ENCODE results near the gene MDK. TPM values are rescaled to one million over a fixed set of nuclear protein-coding genes. Genes with fewer than 3 reads are reported as not detected.

MDK gene
- total RNA-seq, 1 donor from 2014 or later: 24.7 TPM

GRCh38 chr11:46383404-46383758 is 1.9 kb downstream of the MDK start:
- no peaks in the 10 kb centered on the region for H3K36me3 ChIP-seq
- intact Hi-C loops (cut with DNase I): no loop called here
- H3K27me3 ChIP-seq: peaks cover 28% of the 10 kb centered on the region
- no peak overlapping the region for H3K27ac ChIP-seq
- no peak for ATAC-seq
- H3K4me3 ChIP-seq: no peak overlapping the region
- no peaks in the 10 kb centered on the region for H3K9me3 ChIP-seq
- no peak for DNase-seq
- TF ChIP-seq, protein P1, sequence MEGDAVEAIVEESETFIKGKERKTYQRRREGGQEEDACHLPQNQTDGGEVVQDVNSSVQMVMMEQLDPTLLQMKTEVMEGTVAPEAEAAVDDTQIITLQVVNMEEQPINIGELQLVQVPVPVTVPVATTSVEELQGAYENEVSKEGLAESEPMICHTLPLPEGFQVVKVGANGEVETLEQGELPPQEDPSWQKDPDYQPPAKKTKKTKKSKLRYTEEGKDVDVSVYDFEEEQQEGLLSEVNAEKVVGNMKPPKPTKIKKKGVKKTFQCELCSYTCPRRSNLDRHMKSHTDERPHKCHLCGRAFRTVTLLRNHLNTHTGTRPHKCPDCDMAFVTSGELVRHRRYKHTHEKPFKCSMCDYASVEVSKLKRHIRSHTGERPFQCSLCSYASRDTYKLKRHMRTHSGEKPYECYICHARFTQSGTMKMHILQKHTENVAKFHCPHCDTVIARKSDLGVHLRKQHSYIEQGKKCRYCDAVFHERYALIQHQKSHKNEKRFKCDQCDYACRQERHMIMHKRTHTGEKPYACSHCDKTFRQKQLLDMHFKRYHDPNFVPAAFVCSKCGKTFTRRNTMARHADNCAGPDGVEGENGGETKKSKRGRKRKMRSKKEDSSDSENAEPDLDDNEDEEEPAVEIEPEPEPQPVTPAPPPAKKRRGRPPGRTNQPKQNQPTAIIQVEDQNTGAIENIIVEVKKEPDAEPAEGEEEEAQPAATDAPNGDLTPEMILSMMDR (IDR thresholded peaks at IDR 0.05): no peak
- peaks cover 23% of the 10 kb centered on the region for H3K4me1 ChIP-seq

DNA sequence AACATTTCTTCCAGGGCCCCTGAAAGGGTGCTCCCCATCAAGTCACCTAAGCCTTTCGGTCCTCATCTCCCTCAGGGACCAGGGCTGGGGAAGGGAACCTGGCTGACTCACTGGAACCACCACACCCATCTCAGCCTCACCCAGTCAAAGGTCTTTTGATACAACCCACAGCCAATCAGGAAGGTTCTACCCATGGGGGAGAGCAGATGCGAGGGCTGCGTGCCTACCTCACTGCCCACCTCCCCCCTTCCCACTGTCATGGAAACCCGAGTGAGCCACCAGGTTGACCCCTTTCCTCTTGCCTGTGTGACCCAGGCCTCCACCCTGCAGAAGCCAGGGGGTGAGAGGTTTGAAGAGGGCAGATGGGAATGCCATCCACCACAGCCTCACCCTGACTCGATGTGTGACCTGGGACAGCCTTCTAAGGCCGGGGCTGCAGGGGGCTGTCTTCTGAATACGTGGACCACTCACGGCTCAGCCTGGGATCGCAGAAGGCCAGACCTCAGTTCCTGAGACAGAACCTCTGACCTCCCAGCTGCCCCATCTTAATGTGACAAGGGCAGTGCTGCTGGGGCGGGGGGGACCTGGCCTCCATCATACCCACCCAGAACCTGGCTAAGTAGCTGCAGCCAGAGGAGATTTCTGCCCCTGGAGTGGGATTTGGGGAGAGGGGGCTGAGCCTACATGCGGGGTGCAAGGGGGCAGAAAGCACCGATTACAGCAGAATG is 2.7 kb downstream of the MDK start:
- TF ChIP-seq, protein P1 (IDR thresholded peaks at IDR 0.05): no peak
- Histone ChIP-seq H3K36me3 (no peaks in the 10 kb centered on the region), H3K4me3 (no peak overlapping the region), H3K27ac (no peak overlapping the region), H3K4me1 (peaks cover 24% of the 10 kb centered on the region), H3K27me3 (peaks cover 35% of the 10 kb centered on the region), H3K9me3 (no peaks in the 10 kb centered on the region)
- DNase-seq (no peak), ATAC-seq (no peak)
- intact Hi-C loops (cut with DNase I): no loop called here

DNA sequence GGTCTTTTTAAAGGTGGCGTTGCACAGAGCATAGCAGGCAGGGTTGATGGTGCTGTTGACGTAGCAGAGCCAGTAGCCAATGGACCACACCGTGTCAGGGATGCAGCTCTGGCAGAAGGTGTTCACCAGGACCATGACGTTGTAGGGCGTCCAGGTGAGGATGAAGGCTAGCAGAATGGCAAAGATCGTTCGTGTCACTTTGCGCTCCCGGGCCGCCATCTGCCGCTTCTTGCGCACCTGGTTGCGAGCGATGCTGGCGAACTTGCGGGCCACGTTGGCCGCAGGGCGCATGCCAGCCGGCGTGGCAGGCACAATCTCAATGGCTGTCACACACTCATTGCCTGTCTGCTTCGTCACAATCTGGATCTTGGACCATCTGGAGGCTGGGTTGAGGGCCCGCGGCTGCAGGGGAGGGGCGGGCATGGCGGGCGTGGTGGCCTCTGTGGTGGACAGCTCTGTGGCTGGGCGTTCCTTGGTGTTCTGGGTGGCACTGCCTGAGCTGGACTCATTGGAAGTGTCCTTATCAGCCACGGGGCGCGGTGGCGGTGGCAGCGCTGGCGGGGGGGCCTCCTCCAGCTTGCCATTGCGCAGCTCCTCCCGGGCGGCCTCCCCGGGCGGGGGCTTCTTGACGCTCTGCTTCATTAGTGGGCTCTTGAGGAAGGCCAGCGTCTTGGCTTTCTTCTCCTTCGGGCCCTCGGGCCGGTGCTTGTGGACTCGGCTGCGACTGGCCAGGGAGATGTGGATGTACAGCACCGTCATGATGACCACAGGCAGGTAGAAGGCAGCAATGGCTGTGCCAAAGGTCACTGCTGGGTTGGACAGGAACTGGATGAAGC is 3.9 kb downstream of the MDK start:
- Histone ChIP-seq H3K27ac (no peak overlapping the region), H3K9me3 (no peaks in the 10 kb centered on the region), H3K4me1 (peaks cover 27% of the 10 kb centered on the region), H3K36me3 (no peaks in the 10 kb centered on the region), H3K27me3 (peaks cover 48% of the 10 kb centered on the region), H3K4me3 (no peak overlapping the region)
- TF ChIP-seq, protein P1 (IDR thresholded peaks at IDR 0.05): no peak
- ATAC-seq: no peak
- no peak for DNase-seq
- intact Hi-C loops (cut with DNase I): no loop called here

- H3K9me3 ChIP-seq: no peaks in the 10 kb centered on the region
- no peaks in the 10 kb centered on the region for H3K36me3 ChIP-seq
- no peak overlapping the region for H3K4me3 ChIP-seq
- DNase-seq: no peak
- no peak for ATAC-seq
- intact Hi-C loops (cut with DNase I): no loop called here
- TF ChIP-seq, protein P1 (IDR thresholded peaks at IDR 0.05): no peak
- peaks cover 55% of the 10 kb centered on the region for H3K27me3 ChIP-seq
- H3K27ac ChIP-seq: no peak overlapping the region
- peaks cover 30% of the 10 kb centered on the region for H3K4me1 ChIP-seq
These were observed 4.6 kb downstream of the MDK start for GRCh38 chr11:46386005-46386578.

GRCh38 chr11:46386674-46387073 is 5.2 kb downstream of the MDK start:
- ATAC-seq: no peak
- DNase-seq: no peak

More at GRCh38 chr11:46386674-46387073, 5.2 kb downstream of the MDK start:
- Histone ChIP-seq H3K4me1 (peaks cover 30% of the 10 kb centered on the region), H3K4me3 (no peak overlapping the region), H3K36me3 (no peaks in the 10 kb centered on the region), H3K27me3 (peaks cover 59% of the 10 kb centered on the region), H3K27ac (no peak overlapping the region), H3K9me3 (no peaks in the 10 kb centered on the region)
- intact Hi-C loops (cut with DNase I): no loop called here
- TF ChIP-seq, protein P1 (IDR thresholded peaks at IDR 0.05): no peak

Data from upper lobe of right lung (tissue), 1 donor.